Measurements from ENCODE around the gene HES1. TPM values are rescaled to one million over a fixed set of nuclear protein-coding genes. Genes with fewer than 3 reads are reported as not detected.

The HES1 gene
- total and polyA plus RNA-seq, 9 of the 15 experiments (the other 6 are each of a cell fraction or from before 2014, with no cell fraction given), result 3.4 to 37.0 (median 19.3) TPM

- TF ChIP-seq CREM (IDR thresholded peaks at IDR 0.05; ENCODE audit: low read depth) (no peak; the same call in 1 of the 2 replicates), HNRNPK (IDR thresholded peaks at IDR 0.05; ENCODE audit: low read depth, low read length, poor library complexity, severe bottlenecking) (no peak), CTBP1 (IDR thresholded peaks at IDR 0.05; ENCODE audit: borderline replicate concordance) (peak; percentile 78), ZC3H4 (CRISPR knock-in tag; IDR thresholded peaks at IDR 0.05; ENCODE audit: borderline replicate concordance) (no peak), ZNF79 (CRISPR knock-in tag; IDR thresholded peaks at IDR 0.05; ENCODE audit: low read depth) (no peak), ESRRB (CRISPR knock-in tag; IDR thresholded peaks at IDR 0.05; ENCODE audit: borderline replicate concordance) (no peak), SIN3B (IDR thresholded peaks at IDR 0.05; ENCODE audit: low read depth) (no peak), TCF7 (IDR thresholded peaks at IDR 0.05; ENCODE audit: borderline replicate concordance) (0 out of 2 replicates have a peak, but pooled peaks have one; percentile 10), RCOR1 (IDR thresholded peaks at IDR 0.05; ENCODE audit: borderline replicate concordance in 1 of 2, low read depth in 2 of 2, low read length in 2 of 2) (peak in 1 of 2 experiments; percentile 72; a peak in 1 of 4 replicates), CHD2 (IDR thresholded peaks at IDR 0.05; ENCODE audit: low read depth, low read length) (no peak), PCBP2 (IDR thresholded peaks at IDR 0.05; ENCODE audit: low read depth, low read length, poor library complexity, severe bottlenecking) (no peak), BMI1 (IDR thresholded peaks at IDR 0.05; ENCODE audit: low read length) (no peak), PTBP1 (IDR thresholded peaks at IDR 0.05; ENCODE audit: low read depth, low read length) (no peak), ZNF639 (CRISPR knock-in tag; conservative IDR thresholded peaks at IDR 0.05 in 1 of 2, IDR thresholded peaks at IDR 0.05 in 1 of 2) (no peak; a peak in 1 of 4 replicates), ZNF655 (CRISPR knock-in tag; IDR thresholded peaks at IDR 0.05) (peak; percentile 87; the same call in 1 of the 2 replicates), ZNF165 (CRISPR knock-in tag; IDR thresholded peaks at IDR 0.05; ENCODE audit: borderline replicate concordance) (no peak), PRPF4 (IDR thresholded peaks at IDR 0.05; ENCODE audit: insufficient read depth, low read depth, low read length, poor library complexity, severe bottlenecking) (no peak), CEBPG (CRISPR knock-in tag; IDR thresholded peaks at IDR 0.05) (no peak), CEBPG (tag; conservative IDR thresholded peaks at IDR 0.05 in 1 of 2, IDR thresholded peaks at IDR 0.05 in 1 of 2) (no peak), YY1 (IDR thresholded peaks at IDR 0.05; ENCODE audit: borderline replicate concordance in 1 of 3, control insufficient read depth in 1 of 3, extremely low read depth in 1 of 3, insufficient read depth in 3 of 3, insufficient read length in 1 of 3, insufficient replicate concordance in 2 of 3, low read depth in 1 of 3, low read length in 2 of 3) (peak in 1 of 3 experiments; percentile 32)
- TF ChIP-seq, protein P1, sequence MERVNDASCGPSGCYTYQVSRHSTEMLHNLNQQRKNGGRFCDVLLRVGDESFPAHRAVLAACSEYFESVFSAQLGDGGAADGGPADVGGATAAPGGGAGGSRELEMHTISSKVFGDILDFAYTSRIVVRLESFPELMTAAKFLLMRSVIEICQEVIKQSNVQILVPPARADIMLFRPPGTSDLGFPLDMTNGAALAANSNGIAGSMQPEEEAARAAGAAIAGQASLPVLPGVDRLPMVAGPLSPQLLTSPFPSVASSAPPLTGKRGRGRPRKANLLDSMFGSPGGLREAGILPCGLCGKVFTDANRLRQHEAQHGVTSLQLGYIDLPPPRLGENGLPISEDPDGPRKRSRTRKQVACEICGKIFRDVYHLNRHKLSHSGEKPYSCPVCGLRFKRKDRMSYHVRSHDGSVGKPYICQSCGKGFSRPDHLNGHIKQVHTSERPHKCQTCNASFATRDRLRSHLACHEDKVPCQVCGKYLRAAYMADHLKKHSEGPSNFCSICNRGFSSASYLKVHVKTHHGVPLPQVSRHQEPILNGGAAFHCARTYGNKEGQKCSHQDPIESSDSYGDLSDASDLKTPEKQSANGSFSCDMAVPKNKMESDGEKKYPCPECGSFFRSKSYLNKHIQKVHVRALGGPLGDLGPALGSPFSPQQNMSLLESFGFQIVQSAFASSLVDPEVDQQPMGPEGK (CRISPR knock-in tag; IDR thresholded peaks at IDR 0.05; ENCODE audit: borderline replicate concordance), result 0 out of 2 replicates have a peak, but pooled peaks have one; percentile 45
These were observed 3.3 kb downstream of the HES1 start (continued) for GRCh38 chr3:194139071-194139813.
